GM18511 (cell line): ENCODE measurements around the gene ZNF618.
"Not testable (repeated sequence)": the region's sequence is repeated elsewhere in the genome, so short reads cannot be mapped to it uniquely, and the experiment has no call there.

ENCODE experiments used
- ATAC-seq: cut with Tn5 transposase; IDR thresholded peaks from one replicate; pipeline ENCODE4 v1.9.1; 2021; ENCODE audit warnings: mild to moderate bottlenecking, moderate library complexity; ENCODE audit not compliant: unreplicated experiment

Gene ZNF618

GRCh38 chr9:114076237-114077161 is 200.4 kb downstream of the ZNF618 start:
- ATAC-seq, result no peak

DNA sequence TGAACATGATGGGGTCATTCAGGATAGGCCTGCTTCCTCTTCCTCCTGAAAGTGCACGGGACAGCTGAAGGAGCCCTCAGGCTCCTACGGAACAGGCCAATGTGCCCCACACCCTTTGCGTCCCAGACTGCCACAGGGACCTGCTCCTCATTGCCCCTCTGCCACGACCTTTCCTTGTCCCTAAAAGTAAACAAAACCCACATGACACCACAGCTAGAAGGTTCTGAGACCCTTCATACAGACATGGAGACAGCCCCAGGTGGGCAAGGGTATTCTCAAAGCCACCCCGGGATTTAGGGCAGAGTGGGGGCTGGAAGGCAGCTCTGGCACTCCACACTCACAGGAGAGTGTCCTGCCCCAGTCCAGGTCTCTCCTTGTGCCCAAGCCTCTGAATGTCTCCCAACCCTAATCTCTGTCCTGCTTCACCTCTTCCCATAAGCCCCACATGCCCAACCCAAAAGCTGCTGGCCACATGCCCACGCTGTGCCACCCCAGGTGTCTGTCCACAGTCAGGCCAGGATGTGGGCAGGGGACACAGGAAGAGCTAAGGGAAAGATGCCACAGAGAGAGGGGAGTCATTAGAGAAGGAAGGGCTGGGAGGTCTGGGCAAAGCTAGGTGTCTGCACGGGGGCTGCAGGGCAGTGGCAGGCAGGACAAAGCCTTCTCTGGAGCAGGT is 201.2 kb downstream of the ZNF618 start:
- ATAC-seq, result no peak

GRCh38 chr9:114078021-114078780 is 202.1 kb downstream of the ZNF618 start, which contains the start of gene AMBP:
TSS of gene AMBP (minus strand) at chr9:114078300. CDS start at chr9:114078209, 91 bp downstream.
- ATAC-seq, result no peak

GRCh38 chr9:114078781-114079156 is 202.7 kb downstream of the ZNF618 start:
- ATAC-seq, result no peak

DNA sequence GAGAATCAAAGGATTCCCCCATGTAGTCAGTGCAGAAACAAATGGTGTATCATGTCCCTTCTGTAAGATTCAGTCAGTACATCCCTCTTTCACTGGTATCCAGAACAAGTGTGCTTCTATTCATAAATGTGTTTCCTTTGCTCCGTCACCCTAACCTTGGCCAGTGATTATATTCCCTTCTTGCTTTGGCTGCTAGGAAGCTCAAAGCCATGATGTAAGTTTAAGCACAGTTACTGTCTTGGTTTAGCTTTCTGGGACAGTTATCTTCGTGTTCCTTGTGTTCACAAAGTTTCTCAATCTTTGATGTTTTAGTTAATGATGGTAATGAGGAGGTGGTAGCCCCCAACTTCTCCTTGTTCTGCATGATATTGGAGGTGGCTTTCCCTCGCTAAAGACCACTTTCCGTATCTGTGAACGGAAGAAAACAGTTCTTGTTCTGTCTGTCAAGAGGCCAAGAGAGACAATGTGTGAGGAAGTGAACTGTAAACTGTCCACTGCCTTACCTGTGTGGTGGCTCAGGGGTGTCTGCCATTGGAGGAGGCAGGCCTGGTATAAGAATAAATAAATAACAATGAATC is 204.2 kb downstream of the ZNF618 start:
- ATAC-seq, result no peak

DNA sequence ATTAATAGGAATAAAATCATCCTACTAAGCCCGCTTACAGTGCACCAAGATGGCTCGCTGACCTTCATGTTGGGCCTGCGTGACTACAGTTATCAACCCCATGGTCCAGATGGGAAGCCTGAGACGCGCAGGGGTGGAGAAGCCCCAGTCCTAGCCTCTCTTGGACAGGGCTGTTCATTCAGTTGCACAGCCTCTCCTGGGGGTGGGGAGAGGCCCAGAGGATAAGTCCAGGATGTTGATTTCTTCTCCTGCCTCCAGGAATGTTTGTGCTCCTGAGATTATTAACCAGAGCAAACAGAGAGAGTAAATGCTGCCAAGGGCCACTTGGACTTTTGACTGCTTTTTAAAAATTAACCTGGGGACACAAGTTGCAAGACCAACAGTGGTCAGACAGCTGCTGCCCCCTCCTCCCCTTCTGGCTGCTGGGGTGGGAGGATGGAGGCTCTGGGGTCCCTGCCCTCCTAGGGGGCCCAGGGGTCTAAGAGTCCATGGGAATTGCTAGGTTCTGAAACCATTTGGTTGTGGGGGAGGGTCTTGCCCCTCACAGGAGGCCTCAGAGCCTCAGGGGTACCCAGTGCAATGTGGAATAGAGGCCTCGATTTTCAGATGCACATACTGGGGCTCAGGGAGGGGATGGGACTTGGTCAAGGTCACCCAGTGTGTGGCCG is 204.8 kb downstream of the ZNF618 start:
- no peak for ATAC-seq

GRCh38 chr9:114081441-114082016 is 205.4 kb downstream of the ZNF618 start:
- ATAC-seq, result no peak

DNA sequence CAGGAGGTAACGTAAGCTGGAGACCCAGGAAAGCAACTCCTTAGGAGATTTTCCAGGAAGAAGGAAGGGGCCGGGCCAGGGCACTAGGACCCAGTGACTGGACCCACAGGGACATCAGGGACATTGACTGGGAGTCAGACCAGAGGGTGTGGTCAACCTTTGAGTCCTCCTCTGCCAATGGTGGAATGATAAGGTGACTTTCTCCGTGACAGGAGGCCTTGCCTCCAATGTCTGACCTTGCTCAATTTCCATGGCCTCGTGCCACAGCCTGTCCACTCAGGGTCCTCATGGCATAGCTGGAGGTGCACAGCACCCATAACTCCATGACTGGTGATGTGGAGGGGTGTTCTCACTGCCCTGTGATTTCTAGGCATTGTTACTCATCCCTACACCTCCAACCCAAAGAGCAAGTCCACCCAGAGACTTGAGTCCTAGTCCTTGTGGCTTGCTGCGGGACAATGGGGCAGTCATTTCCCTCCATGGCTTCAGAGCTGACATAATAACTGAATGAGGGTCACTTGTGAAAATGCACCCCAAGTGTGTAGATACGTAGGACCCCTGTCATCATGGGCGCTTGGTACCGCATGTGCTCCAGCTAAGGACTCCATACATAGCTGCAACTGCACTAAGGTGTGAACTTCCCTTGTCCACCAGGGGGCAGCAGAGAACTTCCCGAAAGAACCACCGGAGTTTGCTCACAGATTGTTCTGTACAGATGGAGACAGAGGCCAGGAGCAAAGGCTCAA is 206.1 kb downstream of the ZNF618 start:
- peak; percentile 85 for ATAC-seq

DNA sequence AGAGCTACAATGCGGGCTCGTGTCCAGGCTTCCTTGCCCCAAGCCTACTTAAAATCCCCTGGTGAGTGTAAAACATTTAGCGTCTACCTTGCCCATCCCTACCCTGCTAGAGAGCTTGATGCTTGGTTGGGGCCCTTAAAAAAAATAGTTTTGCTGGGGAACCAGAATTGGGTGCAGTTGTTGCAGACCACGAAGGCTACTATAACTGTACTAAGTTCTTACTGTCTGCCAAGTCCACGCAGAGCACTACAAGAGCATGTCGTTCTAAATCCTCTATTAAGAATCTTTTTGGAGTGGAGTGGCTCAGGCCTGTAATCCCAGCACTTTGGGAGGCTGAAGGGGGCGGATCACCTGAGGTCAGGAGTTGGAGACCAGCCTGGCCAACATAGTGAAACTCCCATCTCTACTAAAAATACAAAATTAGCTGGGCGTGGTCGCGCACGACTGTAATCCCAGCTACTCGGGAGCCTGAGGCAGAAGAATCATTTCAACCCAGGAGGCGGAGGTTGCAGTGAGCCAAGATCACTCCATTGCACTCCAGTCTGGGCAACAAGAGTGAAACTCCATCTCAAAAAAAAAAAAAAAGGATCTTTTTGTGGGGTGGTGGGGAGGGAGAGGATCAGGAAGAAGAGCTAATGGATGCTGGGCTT is 206.8 kb downstream of the ZNF618 start:
- not testable (repeated sequence) for ATAC-seq

DNA sequence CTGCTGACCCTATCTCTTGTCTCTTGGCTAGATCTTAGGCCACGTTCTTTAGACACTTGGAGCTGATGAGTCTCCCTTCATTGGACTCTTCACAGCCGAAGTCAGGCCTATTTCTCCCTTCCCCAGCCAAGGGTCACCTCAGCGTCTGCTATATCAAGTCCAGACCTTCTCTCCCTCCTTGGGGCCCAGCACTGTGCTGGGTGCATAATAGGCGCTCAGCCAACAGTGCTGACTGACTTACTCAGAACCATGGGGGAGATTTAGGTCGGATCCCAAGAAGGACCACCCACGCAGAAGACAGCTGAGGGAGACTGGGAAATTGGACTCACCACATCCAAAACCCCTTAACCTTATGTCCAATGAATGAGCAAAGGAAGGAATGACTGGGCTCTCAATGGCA is 207.6 kb downstream of the ZNF618 start:
- no peak for ATAC-seq

- no peak for ATAC-seq
Measured at GRCh38 chr9:114084282-114085073, 208.4 kb downstream of the ZNF618 start.

GRCh38 chr9:114085387-114085789 is 209.3 kb downstream of the ZNF618 start:
- no peak for ATAC-seq

GRCh38 chr9:114086009-114086408 is 209.9 kb downstream of the ZNF618 start:
- ATAC-seq, result no peak

- no peak for ATAC-seq
Measured at GRCh38 chr9:114086607-114087006, 210.5 kb downstream of the ZNF618 start.

GRCh38 chr9:114087721-114088120 is 211.6 kb downstream of the ZNF618 start:
- no peak for ATAC-seq

GRCh38 chr9:114088571-114089170 is 212.6 kb downstream of the ZNF618 start:
- ATAC-seq, result no peak

DNA sequence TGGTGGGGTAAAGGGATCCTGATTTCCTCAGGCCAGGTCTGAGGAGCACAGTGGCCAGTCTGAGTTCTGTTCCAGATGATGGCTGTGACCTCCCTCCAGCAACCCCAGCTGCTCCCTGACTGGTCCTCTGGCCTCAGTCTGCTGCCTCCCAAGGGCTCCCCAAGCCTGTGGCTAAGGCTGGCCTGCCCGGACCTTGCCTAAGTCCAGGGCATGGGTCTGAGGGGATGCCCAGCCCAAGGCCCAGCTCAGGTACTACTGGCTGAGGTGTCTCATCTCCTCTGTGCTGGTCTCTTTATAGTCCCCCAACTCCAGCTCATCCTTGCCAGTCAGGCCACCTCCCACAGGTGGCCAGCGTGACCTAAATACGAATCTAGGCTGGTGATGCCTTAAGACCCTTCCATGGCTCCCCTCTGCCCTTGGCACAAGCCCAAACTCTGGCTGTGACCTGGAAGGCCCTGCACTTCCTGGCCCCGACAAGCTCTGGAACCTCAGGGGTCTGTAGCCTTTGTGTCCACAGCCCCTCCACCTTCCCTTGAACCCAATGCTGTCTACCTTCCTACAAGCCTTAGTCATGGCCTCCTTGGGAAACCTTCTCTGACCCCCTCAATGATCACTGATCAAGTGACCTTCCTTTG is 213.2 kb downstream of the ZNF618 start:
- ATAC-seq, result no peak
